Central memory CD8-positive, alpha-beta T cell (primary cell): ENCODE measurements around the gene KCNN3.

Experiments
- ATAC-seq: fragments of 150-1000 bp; cut with Tn5 transposase; replicated peaks from 2 replicates; pipeline ENCODE4 v1.10.0; 2022; ENCODE audit warnings: mild to moderate bottlenecking, moderate FRiP score, moderate number of reproducible peaks; ENCODE audit not compliant: poor library complexity, severe bottlenecking; ENCODE audit errors: extremely low read depth
- DNase-seq, 2 donors: peaks; one replicate each; pipeline ENCODE4 v3.0.0; 2021; ENCODE audit warnings: low spot score in 2 of 2
- H3K27ac Mint-ChIP-seq: one replicate; pipeline ENCODE4 v1.8.0; 2022; ENCODE audit warnings: low read depth, mild to moderate bottlenecking, moderate library complexity, mixed read lengths
- H3K27me3 Mint-ChIP-seq: one replicate; pipeline ENCODE4 v1.8.0; 2022; ENCODE audit warnings: mixed read lengths
- H3K36me3 Mint-ChIP-seq: one replicate; pipeline ENCODE4 v1.8.0; 2022; ENCODE audit warnings: mild to moderate bottlenecking, moderate library complexity, mixed read lengths; ENCODE audit not compliant: insufficient read depth
- H3K4me1 Mint-ChIP-seq: one replicate; pipeline ENCODE4 v1.8.0; 2022; ENCODE audit warnings: mixed read lengths
- H3K4me3 Mint-ChIP-seq: one replicate; pipeline ENCODE4 v1.8.0; 2022; ENCODE audit warnings: mild to moderate bottlenecking, moderate library complexity, mixed read lengths
- H3K9me3 Mint-ChIP-seq: one replicate; pipeline ENCODE4 v1.8.0; 2022; ENCODE audit warnings: mixed read lengths

KCNN3 gene

DNA sequence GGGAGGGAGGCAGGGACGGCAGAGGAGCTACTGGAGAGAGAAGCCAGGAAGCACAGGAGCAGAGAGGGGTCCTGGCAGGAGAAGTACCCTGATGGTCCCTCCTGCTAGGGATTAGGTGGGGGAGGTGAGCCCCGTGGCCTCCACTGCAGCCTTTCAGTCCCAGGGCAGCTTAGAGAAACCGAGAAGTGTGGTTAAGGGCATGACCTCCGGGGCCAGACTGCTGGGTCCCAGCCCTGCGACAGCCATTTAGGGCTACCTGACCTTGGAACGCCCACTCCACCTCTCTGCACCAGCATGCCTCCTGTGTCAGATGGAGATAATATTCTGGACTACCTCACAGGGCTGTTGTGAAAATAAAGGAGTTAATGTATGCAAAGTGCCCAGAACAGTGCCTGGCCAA is 47.4 kb downstream of the KCNN3 start:
- no peak for ATAC-seq
- Mint-ChIP-seq H3K4me3 (no peak overlapping the region), H3K4me1 (peaks cover 6% of the 10 kb centered on the region), H3K27me3 (no peaks in the 10 kb centered on the region), H3K27ac (no peak overlapping the region), H3K9me3 (no peaks in the 10 kb centered on the region), H3K36me3 (peaks cover 1% of the 10 kb centered on the region)
- no peak for DNase-seq

DNA sequence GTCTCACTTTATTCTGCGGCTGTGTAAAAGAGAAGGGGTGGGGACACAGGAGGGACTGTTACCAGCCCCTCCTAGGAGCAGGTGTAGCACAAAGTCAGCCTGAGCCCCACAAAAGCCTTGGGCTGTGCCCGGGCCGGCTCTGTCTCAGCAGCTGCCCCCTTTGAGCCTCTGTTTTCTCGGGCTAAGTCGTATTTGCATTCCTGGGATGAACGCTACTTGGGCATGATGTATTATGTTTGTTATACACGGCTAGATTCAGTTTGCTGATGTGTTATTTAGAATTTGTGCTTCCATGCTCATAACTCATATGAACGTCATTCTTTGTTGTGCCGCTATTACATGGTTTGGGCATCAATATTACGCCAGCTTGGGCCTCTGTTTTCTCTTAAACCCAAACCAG is 47.8 kb downstream of the KCNN3 start:
- peaks cover 6% of the 10 kb centered on the region for H3K4me1 Mint-ChIP-seq
- ATAC-seq, result no peak
- no peaks in the 10 kb centered on the region for H3K27me3 Mint-ChIP-seq
- H3K27ac Mint-ChIP-seq, result no peak overlapping the region
- DNase-seq, result no peak
- peaks cover 1% of the 10 kb centered on the region for H3K36me3 Mint-ChIP-seq
- H3K9me3 Mint-ChIP-seq, result no peaks in the 10 kb centered on the region
- no peak overlapping the region for H3K4me3 Mint-ChIP-seq

DNA sequence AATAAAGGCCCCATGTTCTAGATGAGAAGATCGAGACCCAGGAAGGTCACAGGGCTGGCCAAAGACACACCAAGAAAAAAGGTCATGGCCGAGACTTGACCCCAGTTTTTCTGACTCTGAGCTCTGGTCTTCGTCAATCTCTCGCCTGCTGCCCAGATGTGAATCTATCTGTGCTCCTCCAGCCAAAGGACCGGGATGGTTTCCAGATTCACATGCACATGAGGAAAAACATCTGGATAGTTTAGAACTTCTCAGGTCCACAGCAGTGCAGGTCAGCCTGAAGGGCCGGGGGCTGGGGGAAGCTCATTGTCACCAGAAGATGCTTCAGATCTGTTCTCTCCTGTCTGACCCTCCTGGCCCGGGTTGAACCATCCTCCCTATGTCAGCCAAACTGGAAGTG is 49.0 kb downstream of the KCNN3 start:
- Mint-ChIP-seq H3K4me1 (peaks cover 6% of the 10 kb centered on the region), H3K9me3 (no peaks in the 10 kb centered on the region), H3K4me3 (no peak overlapping the region), H3K27me3 (peaks cover 11% of the 10 kb centered on the region), H3K36me3 (peaks cover 3% of the 10 kb centered on the region), H3K27ac (no peak overlapping the region)
- DNase-seq (no peak), ATAC-seq (no peak)

DNA sequence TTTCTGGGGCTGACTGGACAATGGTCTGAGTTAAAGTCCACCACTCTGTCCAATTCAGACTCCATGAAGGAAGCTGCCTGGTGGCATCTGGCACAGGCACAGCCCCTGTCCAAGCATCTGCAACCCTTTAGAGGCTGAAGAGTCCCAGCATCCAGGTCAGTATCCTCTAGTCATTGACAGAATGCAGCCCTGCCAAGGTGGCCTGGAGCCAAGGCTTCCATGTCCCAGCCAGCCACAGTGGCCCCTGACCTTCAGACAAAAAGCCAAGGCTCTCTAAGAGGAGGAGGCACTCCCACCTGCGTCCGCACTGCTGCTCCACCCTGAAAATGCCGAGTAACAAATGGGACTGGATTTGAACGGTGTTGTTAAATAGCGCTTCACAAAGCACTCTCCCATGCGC is 49.4 kb downstream of the KCNN3 start:
- Mint-ChIP-seq H3K27ac (no peak overlapping the region), H3K4me1 (peaks cover 6% of the 10 kb centered on the region), H3K36me3 (peaks cover 4% of the 10 kb centered on the region), H3K4me3 (no peak overlapping the region), H3K27me3 (peaks cover 11% of the 10 kb centered on the region), H3K9me3 (no peaks in the 10 kb centered on the region)
- ATAC-seq (no peak), DNase-seq (no peak)

DNA sequence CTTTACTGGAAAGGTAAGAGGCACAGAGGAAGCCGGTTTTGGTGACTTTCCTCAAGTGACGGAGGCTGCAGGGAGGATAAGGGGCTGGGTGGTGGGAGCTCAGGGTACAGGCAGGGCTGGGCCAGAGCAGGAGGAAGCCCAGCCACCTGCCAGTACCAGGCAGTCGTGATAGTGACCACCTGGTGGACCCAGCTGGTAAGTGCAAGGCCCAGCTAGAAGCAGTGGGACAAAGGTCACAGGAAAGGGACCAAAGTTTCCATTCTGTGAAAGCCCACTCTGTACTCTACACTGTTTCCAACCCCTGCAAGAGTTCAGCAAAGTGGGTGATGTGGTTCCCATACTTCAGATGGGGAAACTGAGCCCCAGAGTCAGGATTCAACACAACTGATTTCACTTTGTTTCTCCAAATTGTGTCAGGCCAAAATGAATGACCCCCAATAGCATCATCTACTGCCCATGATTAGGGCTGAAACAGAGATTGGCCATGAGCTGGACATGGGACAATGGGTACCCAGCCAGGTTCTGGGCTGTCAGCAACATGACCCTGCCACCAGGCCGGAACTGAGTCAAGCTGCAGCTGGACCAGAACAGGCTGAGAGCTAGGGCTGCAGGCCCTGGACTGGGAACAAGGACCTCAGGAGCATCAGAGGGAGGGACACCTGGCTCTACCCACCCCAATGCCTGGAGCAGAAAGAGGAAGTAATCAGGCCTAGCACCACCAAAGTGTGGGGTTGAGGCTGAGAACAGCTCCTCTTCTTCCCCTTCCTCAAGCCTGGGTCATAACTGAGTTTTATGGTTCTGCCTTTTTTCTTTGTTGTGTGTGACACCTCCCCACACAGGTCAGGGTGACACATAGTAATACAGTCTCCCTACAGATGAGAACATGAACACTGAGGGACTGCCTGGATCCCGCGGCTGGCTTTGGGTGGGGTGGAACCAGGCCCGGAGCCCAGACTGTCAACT is 50.2 kb downstream of the KCNN3 start:
- H3K36me3 Mint-ChIP-seq, result peaks cover 4% of the 10 kb centered on the region

DNA sequence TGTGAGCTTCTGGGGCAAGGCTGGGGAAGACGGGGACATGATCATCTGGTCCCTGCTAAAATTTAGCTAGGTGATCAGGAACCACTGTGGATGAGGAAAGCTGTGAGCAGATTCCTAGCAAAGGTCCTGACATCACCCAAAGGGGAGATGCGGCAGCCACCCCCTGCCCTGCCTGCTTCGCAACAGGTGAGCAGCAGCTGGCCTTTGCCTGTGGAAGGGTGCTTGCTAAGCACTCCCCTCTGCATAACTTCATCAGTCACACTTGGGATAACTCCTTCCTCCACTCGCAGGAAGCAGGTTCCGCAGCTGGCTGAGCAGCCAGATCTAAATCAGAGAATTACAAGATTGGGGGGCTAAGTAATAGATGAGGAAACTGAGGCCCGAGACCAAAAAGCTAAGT is 51.2 kb downstream of the KCNN3 start:
- H3K4me3 Mint-ChIP-seq, result no peak overlapping the region
- no peak overlapping the region for H3K27ac Mint-ChIP-seq
- ATAC-seq (no peak), DNase-seq (no peak)
- peaks cover 6% of the 10 kb centered on the region for H3K4me1 Mint-ChIP-seq
- H3K36me3 Mint-ChIP-seq, result peaks cover 4% of the 10 kb centered on the region
- H3K27me3 Mint-ChIP-seq, result peaks cover 11% of the 10 kb centered on the region
- no peaks in the 10 kb centered on the region for H3K9me3 Mint-ChIP-seq

More for the DNA sequence above, 50.2 kb downstream of the KCNN3 start:
- Mint-ChIP-seq H3K9me3 (no peaks in the 10 kb centered on the region), H3K4me3 (no peak overlapping the region), H3K4me1 (peaks cover 6% of the 10 kb centered on the region), H3K27ac (no peak overlapping the region), H3K27me3 (peaks cover 11% of the 10 kb centered on the region)
- DNase-seq, result no peak
- ATAC-seq, result peak; percentile 32

DNA sequence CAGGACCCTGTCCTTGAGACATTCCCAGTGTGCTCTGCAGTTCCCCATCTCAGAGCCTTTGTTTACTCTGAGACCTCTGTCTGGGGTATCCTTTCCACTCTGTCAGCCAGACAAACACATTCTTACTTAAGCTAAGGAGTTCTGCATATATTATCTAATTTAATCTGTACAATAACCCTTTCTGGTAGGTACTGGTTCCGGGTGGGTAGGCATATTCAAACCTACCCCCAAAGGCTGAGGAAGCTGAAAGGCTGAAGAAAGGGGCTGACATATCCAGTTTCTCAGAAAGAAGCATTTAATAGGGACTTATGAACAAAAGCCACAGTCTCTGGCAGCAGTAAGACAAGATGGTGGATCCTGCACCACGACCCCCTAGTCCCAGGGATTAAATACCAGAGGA is 53.1 kb downstream of the KCNN3 start:
- H3K4me3 Mint-ChIP-seq, result no peak overlapping the region
- no peak for DNase-seq
- H3K4me1 Mint-ChIP-seq, result peaks cover 6% of the 10 kb centered on the region
- H3K9me3 Mint-ChIP-seq, result no peaks in the 10 kb centered on the region
- H3K27ac Mint-ChIP-seq, result no peak overlapping the region
- no peak for ATAC-seq
- peaks cover 11% of the 10 kb centered on the region for H3K27me3 Mint-ChIP-seq
- H3K36me3 Mint-ChIP-seq, result peaks cover 3% of the 10 kb centered on the region

DNA sequence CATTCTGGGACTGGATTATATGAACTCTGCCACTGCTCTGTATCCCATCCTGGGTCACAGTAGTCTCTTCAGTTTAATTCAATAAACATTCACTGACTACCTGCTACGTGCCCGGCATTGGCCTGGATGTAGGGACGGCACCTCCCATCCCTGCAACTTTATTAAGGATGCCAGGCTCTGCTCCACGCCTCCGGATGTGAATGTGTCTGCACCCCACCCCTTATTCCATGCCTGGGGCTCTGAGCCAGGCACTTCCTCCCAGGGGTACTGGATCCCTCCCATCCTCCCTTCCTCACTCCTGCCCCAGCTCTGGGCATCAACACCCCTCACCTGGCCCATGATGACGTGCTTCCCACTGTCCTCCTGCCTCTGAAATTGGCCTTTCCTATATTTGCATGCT is 53.7 kb downstream of the KCNN3 start:
- no peaks in the 10 kb centered on the region for H3K9me3 Mint-ChIP-seq
- ATAC-seq (no peak), DNase-seq (no peak)
- H3K4me3 Mint-ChIP-seq, result no peak overlapping the region
- H3K27ac Mint-ChIP-seq, result no peak overlapping the region
- peaks cover 6% of the 10 kb centered on the region for H3K4me1 Mint-ChIP-seq
- H3K27me3 Mint-ChIP-seq, result peaks cover 11% of the 10 kb centered on the region
- peaks cover 3% of the 10 kb centered on the region for H3K36me3 Mint-ChIP-seq

DNA sequence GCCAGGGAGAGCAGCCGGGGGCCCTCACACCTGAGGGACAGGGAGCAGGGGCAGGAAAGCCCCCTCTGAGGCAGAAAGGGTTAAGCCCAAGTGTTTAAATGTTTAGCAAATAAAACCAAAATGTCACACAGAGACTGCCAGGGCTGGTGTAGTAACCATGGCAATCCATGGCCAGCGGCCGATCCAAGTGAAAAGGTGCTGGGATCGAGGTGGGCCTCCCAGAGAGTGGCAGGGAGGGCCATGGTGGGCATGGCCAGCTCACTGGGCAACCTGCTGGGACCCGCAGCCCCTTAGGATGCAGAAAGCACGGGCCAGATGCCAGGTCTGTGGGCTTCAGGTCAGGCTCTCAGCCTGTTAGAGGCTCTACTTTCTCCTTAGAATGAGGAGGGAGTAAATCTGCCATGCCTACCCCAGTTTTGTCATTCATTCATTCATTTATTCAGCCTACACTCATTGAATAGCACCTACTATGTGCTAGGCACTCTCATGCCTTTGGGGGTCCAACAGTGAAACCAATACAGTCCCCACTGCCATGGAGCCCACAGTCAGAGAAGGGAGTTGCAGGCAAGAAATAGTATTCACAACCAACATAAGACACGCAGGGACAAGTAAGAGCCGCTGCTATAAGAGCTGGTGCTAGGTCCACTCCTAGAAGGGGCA is 56.1 kb downstream of the KCNN3 start:
- ATAC-seq (no peak), DNase-seq (no peak)
- Mint-ChIP-seq H3K4me1 (peaks cover 8% of the 10 kb centered on the region), H3K4me3 (no peak overlapping the region), H3K36me3 (peaks cover 3% of the 10 kb centered on the region), H3K27ac (no peak overlapping the region), H3K9me3 (no peaks in the 10 kb centered on the region), H3K27me3 (peaks cover 11% of the 10 kb centered on the region)

DNA sequence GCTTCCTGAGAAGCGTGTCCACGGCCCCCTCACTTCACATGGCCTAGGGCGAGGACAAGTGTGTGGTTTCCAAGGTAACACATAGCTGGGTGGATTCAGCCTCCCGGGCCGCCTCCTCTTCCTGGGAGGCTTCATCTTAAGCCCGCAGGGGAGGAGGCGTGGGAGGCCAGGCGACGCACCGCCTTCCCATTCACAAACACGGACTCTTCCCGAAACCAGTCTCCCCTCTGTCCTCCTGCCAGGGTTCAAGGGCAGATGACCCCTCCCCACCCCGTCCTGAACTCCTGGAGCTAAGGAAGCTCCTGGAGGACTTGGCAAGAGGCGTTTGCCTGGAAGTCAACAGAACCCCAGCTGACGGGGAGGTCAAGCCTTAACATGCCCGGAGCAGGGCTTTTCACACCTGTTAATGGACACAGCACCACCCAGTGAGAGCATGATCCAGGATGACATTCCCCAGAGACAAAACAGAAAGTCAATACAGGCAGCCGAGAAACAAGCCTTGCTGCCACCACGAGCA is 56.7 kb downstream of the KCNN3 start:
- Mint-ChIP-seq H3K9me3 (no peaks in the 10 kb centered on the region), H3K4me1 (peaks cover 8% of the 10 kb centered on the region), H3K36me3 (peaks cover 3% of the 10 kb centered on the region), H3K27ac (no peak overlapping the region), H3K27me3 (peaks cover 15% of the 10 kb centered on the region), H3K4me3 (no peak overlapping the region)
- DNase-seq (no peak), ATAC-seq (no peak)

DNA sequence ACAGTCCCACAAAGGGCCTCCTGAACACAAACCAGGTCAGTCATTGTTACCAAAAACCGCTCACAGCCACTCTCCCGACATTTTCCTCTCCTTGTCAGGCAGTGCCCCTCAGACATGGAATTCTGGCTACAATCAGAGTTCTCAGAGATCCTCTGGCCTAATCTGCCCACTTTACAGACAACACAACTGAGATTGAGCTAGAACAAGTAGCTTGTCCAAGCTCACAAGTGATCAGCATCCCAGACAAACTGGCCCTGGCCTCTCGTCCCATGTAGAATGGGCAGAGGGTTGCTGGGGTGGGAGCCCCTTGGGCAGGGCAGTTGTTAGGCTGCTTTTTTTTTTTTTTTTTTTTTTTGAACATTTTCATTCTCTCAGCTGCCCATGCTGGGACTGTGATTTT is 57.2 kb downstream of the KCNN3 start:
- no peak overlapping the region for H3K4me3 Mint-ChIP-seq
- peaks cover 3% of the 10 kb centered on the region for H3K36me3 Mint-ChIP-seq
- DNase-seq, result no peak
- no peak overlapping the region for H3K27ac Mint-ChIP-seq
- peaks cover 8% of the 10 kb centered on the region for H3K4me1 Mint-ChIP-seq
- H3K9me3 Mint-ChIP-seq, result no peaks in the 10 kb centered on the region
- ATAC-seq, result no peak
- H3K27me3 Mint-ChIP-seq, result peaks cover 20% of the 10 kb centered on the region

DNA sequence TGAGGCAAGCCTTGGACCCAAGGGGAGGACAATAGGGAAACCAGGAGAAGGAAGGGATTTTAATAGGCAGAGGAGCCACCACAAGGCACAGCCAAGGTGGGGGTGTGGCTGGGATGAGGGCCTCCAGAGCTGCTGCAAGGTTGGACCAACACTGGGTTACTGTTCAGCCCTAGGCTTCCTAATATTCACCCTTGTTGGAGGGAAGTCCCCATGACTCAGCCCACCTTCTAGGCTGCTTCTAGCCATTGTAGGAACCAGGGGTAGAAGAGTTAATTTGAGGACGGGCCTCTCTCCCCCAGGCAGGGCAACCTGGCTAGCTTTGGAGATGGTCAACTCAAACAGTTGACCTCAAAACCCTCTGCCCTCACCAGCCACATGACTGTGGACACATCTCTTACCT is 59.5 kb downstream of the KCNN3 start:
- ATAC-seq (no peak), DNase-seq (no peak)
- peaks cover 27% of the 10 kb centered on the region for H3K27me3 Mint-ChIP-seq
- H3K9me3 Mint-ChIP-seq, result no peaks in the 10 kb centered on the region
- peaks cover 8% of the 10 kb centered on the region for H3K4me1 Mint-ChIP-seq
- no peaks in the 10 kb centered on the region for H3K36me3 Mint-ChIP-seq
- peak overlapping the region; percentile 3 for H3K27ac Mint-ChIP-seq
- no peak overlapping the region for H3K4me3 Mint-ChIP-seq
